Stimulated activated naive B cell treated with anti-CD40 and anti-IgM and Interleukin-4, amounts not matched to agents 10 μg/mL and 1 μg/mL and 100 μg/mL, for 72 hours (primary cell): ENCODE results near the gene RBM39.
A peak's percentile ranks its signal among the peaks of the same experiment; 100 is the strongest.
"Not testable (repeated sequence)": the region's sequence is repeated elsewhere in the genome, so short reads cannot be mapped to it uniquely, and the experiment has no call there.

Experiments
- ATAC-seq, 2 donors: fragments of 150-1000 bp; cut with Tn5 transposase; replicated peaks; 2 replicates each; pipeline ENCODE4 v1.10.0; 2021; ENCODE audit warnings: moderate library complexity in 1 of 2
- DNase-seq: peaks from one replicate; pipeline ENCODE4 v3.0.0; 2021
- H3K27ac Mint-ChIP-seq: one replicate; pipeline ENCODE4 v1.8.0; 2022; ENCODE audit warnings: mild to moderate bottlenecking, mixed read lengths
- H3K27me3 Mint-ChIP-seq, 2 donors: one replicate each; pipeline ENCODE4 v1.8.0; 2022; ENCODE audit warnings: mixed read lengths in 2 of 2
- H3K36me3 Mint-ChIP-seq, 2 donors: one replicate each; pipeline ENCODE4 v1.8.0; 2022; ENCODE audit warnings: mixed read lengths in 2 of 2, mild to moderate bottlenecking in 1 of 2
- H3K4me1 Mint-ChIP-seq, 2 donors: one replicate each; pipeline ENCODE4 v1.8.0; 2022; ENCODE audit warnings: mixed read lengths in 2 of 2, mild to moderate bottlenecking in 1 of 2
- H3K4me3 Mint-ChIP-seq, 2 donors: one replicate each; pipeline ENCODE4 v1.8.0; 2022; ENCODE audit warnings: mild to moderate bottlenecking in 2 of 2, mixed read lengths in 2 of 2, moderate library complexity in 1 of 2
- H3K9me3 Mint-ChIP-seq, 2 donors: one replicate each; pipeline ENCODE4 v1.8.0; 2022; ENCODE audit warnings: mixed read lengths in 2 of 2, mild to moderate bottlenecking in 1 of 2

Gene RBM39

DNA sequence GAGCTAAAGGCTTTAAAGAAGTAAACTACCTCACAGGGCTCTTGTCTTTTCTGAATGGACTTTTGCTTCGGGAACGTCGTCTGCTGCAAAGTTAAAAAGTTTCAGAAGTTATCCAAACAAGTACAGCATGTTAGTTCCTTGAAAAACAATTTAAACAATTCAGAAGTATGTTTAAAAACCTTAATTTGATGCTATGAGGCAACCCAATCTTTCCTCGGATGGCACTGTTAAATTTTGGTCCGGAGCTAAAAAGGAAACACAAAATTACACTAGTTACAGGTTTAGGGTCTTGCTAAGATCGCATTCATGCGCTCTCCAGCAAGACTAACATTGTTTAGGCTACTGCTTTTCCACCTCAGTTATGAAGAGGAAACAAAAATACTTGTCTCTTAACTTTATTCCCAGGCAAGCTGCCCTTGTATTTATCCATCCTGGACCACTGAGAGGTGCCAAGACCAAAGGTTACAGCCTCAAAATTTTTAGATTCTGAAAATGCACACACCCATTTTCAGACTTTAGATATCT, 12.7 kb downstream of the RBM39 start:
- ATAC-seq = no peak
- H3K27me3 Mint-ChIP-seq = no peaks in the 10 kb centered on the region
- H3K4me3 Mint-ChIP-seq = no peak overlapping the region
- H3K27ac Mint-ChIP-seq = no peak overlapping the region
- no peaks in the 10 kb centered on the region for H3K9me3 Mint-ChIP-seq
- peaks cover 38 to 40% of the 10 kb centered on the region in 2 donors for H3K36me3 Mint-ChIP-seq
- no peak for DNase-seq
- H3K4me1 Mint-ChIP-seq = peaks cover 9 to 22% of the 10 kb centered on the region in 2 donors

DNA sequence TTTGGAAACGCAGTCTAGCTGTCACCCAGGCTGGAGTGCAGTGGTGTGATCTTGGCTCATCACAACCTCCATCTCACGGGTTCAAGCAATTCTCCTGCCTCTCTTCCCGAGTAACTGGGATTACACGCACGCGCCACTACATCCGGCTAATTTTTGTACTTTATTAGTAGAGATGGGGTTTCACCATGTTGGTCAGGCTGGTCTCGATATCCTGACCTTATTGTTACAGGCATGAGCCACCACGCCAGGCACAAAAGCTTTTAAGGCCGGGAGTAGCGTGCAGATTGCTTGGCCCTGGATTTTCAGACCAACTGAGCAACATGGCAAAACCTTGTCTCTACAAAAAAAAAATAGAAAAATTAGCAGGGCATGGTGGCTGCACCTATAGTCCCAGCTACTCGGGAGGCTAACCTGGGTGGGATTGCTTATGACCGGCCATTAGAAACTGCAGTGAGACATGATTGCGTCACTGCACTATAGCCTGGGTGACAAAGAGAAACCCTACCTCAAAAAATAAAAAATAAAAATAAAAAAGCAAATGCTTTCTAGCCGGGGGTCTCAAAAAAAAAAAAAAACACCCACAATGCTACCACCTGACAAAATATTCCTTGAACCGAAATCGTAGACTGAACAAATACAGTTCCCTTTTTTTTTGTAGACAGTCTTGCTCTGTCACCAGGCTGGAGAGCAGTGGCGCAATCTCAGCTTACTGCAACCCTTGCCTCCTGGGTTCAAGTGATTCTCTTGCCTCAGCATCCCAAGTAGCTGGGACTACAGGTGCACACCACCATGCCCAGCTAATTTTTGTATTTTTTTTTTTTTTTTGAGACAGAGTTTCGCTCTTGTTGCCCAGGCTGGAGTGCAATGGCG, 15.0 kb downstream of the RBM39 start:
- H3K27ac Mint-ChIP-seq = peak overlapping the region; percentile 62
- peaks cover 5 to 6% of the 10 kb centered on the region in 2 donors for H3K4me1 Mint-ChIP-seq
- H3K27me3 Mint-ChIP-seq = no peaks in the 10 kb centered on the region
- ATAC-seq = no peak
- peaks cover 26 to 35% of the 10 kb centered on the region in 2 donors for H3K36me3 Mint-ChIP-seq
- no peak for DNase-seq
- no peak overlapping the region for H3K4me3 Mint-ChIP-seq
- H3K9me3 Mint-ChIP-seq = no peaks in the 10 kb centered on the region

GRCh38 chr20:35724321-35725230, 17.5 kb downstream of the RBM39 start:
- no peak for ATAC-seq
- Mint-ChIP-seq H3K4me3 (no peak overlapping the region), H3K9me3 (no peaks in the 10 kb centered on the region), H3K27me3 (no peaks in the 10 kb centered on the region), H3K4me1 (peaks cover 0 to 2% of the 10 kb centered on the region in 2 donors), H3K27ac (no peak overlapping the region), H3K36me3 (peaks cover 38 to 43% of the 10 kb centered on the region in 2 donors)
- no peak for DNase-seq

GRCh38 chr20:35723652-35724320, 18.3 kb downstream of the RBM39 start:
- not testable (repeated sequence) for DNase-seq, H3K4me1 Mint-ChIP-seq, H3K4me3 Mint-ChIP-seq, H3K27ac Mint-ChIP-seq, H3K27me3 Mint-ChIP-seq, ATAC-seq, H3K9me3 Mint-ChIP-seq
- H3K36me3 Mint-ChIP-seq = peaks cover 38 to 47% of the 10 kb centered on the region in 2 donors

GRCh38 chr20:35723275-35723639, 18.8 kb downstream of the RBM39 start:
- peaks cover 39 to 47% of the 10 kb centered on the region in 2 donors for H3K36me3 Mint-ChIP-seq
- H3K9me3 Mint-ChIP-seq, ATAC-seq, DNase-seq, H3K4me3 Mint-ChIP-seq, H3K27me3 Mint-ChIP-seq, H3K27ac Mint-ChIP-seq, H3K4me1 Mint-ChIP-seq: not testable (repeated sequence)

GRCh38 chr20:35721621-35722020, 20.4 kb downstream of the RBM39 start:
- ATAC-seq = no peak
- Mint-ChIP-seq H3K36me3 (peaks cover 38 to 49% of the 10 kb centered on the region in 2 donors), H3K9me3 (no peaks in the 10 kb centered on the region)

GRCh38 chr20:35721219-35721618, 20.8 kb downstream of the RBM39 start:
- Mint-ChIP-seq H3K27me3 (no peaks in the 10 kb centered on the region), H3K4me1 (peaks cover 0 to 2% of the 10 kb centered on the region in 2 donors), H3K36me3 (peaks cover 35 to 50% of the 10 kb centered on the region in 2 donors), H3K27ac (no peak overlapping the region), H3K4me3 (no peak overlapping the region), H3K9me3 (no peaks in the 10 kb centered on the region)
- DNase-seq = no peak
- ATAC-seq = no peak

More at GRCh38 chr20:35721621-35722020, 20.4 kb downstream of the RBM39 start:
- no peak overlapping the region for H3K4me3 Mint-ChIP-seq
- no peak for DNase-seq
- peak overlapping the region; percentile 37 for H3K27ac Mint-ChIP-seq
- H3K4me1 Mint-ChIP-seq = peaks cover 0 to 2% of the 10 kb centered on the region in 2 donors
- H3K27me3 Mint-ChIP-seq = no peaks in the 10 kb centered on the region

DNA sequence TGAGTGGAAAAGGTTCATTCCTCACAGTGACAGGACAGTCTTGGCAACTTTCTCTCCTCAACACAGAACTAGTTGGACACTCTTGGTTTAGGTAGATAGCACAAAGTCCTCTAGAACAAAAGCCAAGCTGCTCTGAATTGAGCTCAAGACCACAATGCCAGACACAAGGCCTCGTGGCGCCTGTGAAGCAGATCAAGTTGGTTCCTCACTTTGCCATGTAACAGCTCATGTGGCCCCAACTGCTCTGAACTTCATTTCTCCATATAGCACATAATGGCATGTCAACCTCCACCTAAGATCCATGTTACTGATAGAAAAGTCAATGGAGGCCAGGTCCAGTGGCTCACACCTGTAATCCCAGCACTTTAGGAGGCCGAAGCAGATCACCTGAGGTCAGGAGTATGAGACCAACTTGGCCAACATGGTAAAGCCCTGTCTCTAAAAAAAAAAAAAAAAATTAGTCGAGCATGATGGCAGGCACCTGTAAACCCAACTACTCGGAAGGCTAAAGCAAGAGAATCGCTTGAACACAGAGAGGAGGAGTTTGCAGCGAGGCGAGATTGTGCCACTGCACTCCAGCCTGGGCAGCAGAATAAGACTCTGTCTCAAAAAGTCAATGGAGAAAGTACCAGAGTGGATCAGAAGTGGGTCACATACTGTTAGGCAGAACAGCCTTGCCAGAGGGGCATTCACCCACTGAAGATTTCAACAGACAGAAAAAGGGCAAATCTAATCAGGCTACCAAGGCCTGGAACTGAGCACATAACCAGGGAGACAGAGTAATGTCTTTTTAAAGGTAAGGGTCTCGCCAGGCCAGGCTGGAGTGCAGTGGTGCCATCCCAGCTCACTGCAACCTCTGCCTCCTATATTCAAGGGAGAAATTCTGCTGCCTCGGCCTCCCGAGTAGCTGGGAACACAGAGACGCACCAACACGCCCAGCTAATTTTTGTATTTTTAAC, 21.6 kb downstream of the RBM39 start:
- H3K4me1 Mint-ChIP-seq = peaks cover 3 to 4% of the 10 kb centered on the region in 2 donors
- H3K27me3 Mint-ChIP-seq = no peaks in the 10 kb centered on the region
- peaks cover 32 to 54% of the 10 kb centered on the region in 2 donors for H3K36me3 Mint-ChIP-seq
- DNase-seq = no peak
- H3K9me3 Mint-ChIP-seq = no peaks in the 10 kb centered on the region
- no peak overlapping the region for H3K27ac Mint-ChIP-seq
- no peak overlapping the region for H3K4me3 Mint-ChIP-seq
- no peak for ATAC-seq

- Mint-ChIP-seq H3K27me3 (no peaks in the 10 kb centered on the region), H3K27ac (no peak overlapping the region), H3K9me3 (no peaks in the 10 kb centered on the region), H3K4me1 (peaks cover 4 to 7% of the 10 kb centered on the region in 2 donors), H3K4me3 (no peak overlapping the region), H3K36me3 (peaks cover 30 to 50% of the 10 kb centered on the region in 2 donors)
- no peak for DNase-seq
- ATAC-seq = no peak
These were observed 22.3 kb downstream of the RBM39 start for GRCh38 chr20:35719717-35720116.

DNA sequence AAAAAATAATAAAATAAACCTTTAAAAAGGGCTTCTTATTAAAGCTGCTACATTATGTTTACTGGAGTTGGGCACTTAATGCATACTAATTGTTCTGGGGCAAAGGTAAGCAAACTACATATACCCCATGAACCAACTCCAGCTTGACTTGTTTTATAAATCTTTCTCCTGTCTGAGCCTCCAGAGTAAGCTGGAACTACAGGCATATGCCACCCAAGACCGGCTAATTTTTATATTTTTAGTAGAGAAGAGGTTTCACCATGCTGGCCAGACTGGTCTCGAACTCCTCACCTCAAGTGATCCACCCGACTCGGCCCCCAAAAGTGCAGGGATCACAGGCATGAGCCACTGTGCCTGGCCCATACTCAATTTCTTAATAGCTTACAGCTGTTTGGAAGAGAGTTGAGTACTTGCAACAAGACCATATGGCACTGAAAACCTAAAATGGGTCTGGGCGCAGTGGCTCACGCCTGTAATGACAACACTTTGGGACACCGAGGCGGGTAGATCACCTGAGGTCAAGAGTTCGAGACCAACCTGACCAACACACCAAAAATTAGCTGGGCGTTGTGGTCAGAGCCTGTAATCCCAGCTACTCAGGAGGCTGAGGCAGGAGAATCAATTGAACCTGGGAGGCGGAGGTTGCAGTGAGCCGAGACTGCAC, 23.0 kb downstream of the RBM39 start:
- ATAC-seq (no peak), DNase-seq (no peak)
- no peaks in the 10 kb centered on the region for H3K9me3 Mint-ChIP-seq
- peaks cover 31 to 49% of the 10 kb centered on the region in 2 donors for H3K36me3 Mint-ChIP-seq
- H3K4me3 Mint-ChIP-seq = no peak overlapping the region
- H3K4me1 Mint-ChIP-seq = peaks cover 5 to 10% of the 10 kb centered on the region in 2 donors
- H3K27ac Mint-ChIP-seq = no peak overlapping the region
- H3K27me3 Mint-ChIP-seq = no peaks in the 10 kb centered on the region

DNA sequence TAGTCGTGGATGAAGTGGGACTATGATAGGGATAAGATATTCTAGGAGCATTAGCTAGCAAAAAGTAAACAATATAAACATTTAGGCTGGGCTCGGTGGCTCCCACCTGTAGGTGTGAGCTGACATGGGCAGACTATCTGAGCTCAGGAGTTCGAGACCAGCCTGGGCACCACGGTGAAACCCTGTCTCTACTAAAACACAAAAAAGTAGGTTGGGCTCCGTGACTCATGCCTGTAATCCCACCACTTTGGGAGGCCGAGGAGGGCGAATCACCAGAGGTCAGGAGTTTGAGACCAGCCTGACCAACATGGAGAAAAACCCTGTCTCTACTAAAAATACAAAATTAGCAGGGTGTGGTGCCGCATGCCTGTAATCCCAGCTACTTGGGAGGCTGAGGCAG, 23.7 kb downstream of the RBM39 start:
- H3K4me3 Mint-ChIP-seq, DNase-seq, H3K27me3 Mint-ChIP-seq, H3K9me3 Mint-ChIP-seq, ATAC-seq: not testable (repeated sequence)
- Mint-ChIP-seq H3K36me3 (peaks cover 34 to 50% of the 10 kb centered on the region in 2 donors), H3K27ac (peak overlapping the region; percentile 5), H3K4me1 (peaks cover 7 to 16% of the 10 kb centered on the region in 2 donors)

GRCh38 chr20:35716330-35716729, 25.7 kb downstream of the RBM39 start:
- H3K27me3 Mint-ChIP-seq = no peaks in the 10 kb centered on the region
- peaks cover 25 to 41% of the 10 kb centered on the region in 2 donors for H3K36me3 Mint-ChIP-seq
- H3K4me1 Mint-ChIP-seq = peaks cover 9 to 24% of the 10 kb centered on the region in 2 donors
- H3K4me3 Mint-ChIP-seq = no peak overlapping the region
- DNase-seq = no peak
- no peaks in the 10 kb centered on the region for H3K9me3 Mint-ChIP-seq
- no peak for ATAC-seq
- H3K27ac Mint-ChIP-seq = peak overlapping the region; percentile 42
